Left hindlimb (tissue), 1 donor: Measurements from ENCODE around the gene COL4A5.
"Not testable (repeated sequence)": the region's sequence is repeated elsewhere in the genome, so short reads cannot be mapped to it uniquely, and the experiment has no call there.

Experiments used
- DNase-seq: peaks from one replicate; pipeline ENCODE4 v3.0.0-alpha.2; 2018

COL4A5 gene

GRCh38 chrX:108456971-108457477 lies 17.4 kb downstream of the COL4A5 start:
- no peak for DNase-seq

DNA sequence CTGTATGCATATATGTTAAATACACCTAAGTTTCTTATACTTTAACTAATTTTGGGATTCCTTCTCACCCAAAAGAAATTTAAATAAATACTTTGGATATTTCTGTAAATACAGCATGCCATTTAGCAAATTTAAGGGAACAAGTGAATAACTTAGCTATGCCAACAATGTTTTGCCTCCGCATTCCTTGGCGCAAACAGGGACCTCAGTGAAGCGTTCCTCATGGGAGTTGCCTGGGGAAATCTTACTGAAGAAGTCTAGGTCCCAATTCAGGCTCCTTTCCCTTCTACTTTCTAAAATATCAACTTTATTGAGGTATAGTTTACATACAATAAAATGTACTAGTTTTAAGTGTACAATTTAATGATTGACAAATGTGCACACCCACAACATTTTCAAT lies 25.0 kb downstream of the COL4A5 start:
- no peak for DNase-seq

- DNase-seq, result no peak
These were observed 28.8 kb downstream of the COL4A5 start for GRCh38 chrX:108468486-108468885.

DNA sequence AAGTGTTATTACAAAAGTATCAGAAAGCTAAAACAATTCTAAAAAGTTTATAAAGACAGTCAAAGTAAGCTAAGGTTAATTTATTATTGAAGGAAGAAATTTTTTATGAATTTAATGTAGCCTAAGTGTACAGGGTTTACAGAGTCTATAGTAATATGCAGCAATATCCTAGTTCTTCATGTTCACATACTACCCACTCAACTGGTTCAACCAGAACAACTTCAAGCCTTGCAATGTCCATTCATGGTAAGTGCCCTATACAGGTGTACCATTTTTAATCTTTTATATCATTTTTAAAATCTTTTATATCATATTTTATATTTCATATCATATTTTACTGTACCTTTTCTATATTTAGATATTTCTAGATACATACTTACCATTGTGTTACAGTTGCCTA lies 34.3 kb downstream of the COL4A5 start:
- no peak for DNase-seq

DNA sequence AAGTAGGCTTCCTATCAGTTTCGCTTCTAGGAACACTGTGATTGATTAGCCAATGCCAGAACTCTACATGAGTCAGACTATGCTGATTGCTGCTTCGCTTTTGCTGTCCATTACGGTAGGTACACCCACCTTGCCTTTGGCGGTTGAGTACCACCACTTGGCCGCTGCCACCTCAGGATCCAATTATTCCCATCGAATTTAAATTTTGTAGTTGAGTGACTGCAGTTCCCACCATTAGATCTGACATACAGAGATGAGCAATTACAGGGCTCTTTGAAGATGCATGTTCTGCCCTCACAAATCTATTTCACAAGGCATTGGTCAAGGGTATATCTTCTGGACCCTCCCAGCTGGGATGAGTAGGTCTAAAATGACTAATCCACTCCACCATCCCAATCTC lies 41.9 kb downstream of the COL4A5 start:
- not testable (repeated sequence) for DNase-seq

DNA sequence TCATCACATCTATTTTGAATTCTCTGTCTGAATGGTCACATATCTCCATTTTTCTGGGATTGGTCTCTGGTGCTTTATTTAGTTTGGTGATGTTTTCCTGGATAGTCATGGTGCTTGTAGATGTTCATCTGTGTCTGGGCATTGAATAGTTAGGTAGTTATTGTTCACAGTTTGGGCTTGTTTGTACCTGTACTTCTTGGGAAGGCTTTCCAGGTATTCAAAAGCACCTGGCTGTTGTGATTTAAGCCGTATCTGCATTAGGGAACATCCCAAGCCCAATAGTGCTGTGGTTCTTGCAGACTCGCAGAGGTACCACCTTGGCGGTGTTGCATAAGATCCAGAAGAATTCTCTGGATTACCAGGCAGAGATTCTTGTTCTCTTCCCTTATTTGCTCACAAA lies 44.6 kb downstream of the COL4A5 start:
- DNase-seq, result no peak

- DNase-seq, result no peak
These were observed 46.3 kb downstream of the COL4A5 start for GRCh38 chrX:108485960-108486359.

- no peak for DNase-seq
These were observed 54.9 kb downstream of the COL4A5 start for GRCh38 chrX:108494406-108495090.

DNA sequence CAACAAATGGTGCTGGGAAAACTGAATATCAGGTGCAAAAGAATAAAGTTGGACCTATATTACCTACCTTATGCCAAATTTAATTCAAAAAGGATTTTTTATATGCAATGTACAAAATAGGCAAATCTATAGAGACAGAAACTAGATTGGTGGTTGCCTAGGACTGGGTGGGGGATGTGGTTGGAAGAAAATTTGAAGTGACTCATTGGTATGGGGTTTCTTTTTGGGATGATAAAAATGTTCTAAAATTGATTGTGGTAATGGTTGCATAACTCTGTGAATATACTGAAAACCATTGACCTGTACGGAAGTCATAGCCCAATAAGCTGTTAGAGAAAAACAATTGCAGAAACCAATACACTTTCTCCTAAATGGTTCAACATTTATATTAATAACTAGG lies 72.1 kb downstream of the COL4A5 start:
- DNase-seq, result no peak

DNA sequence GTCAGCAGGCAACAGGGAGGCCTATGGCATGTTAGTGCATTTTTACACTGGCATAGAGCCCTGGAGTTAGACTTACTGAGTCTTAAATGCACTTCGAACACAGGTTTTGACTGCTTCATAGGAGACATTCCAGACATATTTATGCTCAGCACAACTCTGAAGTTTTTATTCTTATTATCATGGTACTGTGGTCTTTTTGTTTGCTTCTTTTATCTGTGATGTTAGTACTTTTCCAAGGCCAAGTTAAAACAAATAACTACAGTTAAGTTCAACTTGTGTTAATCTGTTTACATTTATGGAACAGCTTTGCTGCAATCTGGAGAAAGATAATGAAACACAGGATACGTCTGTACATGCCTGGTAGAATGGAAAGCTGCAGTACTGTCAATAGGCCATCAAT lies 76.5 kb downstream of the COL4A5 start:
- no peak for DNase-seq

DNA sequence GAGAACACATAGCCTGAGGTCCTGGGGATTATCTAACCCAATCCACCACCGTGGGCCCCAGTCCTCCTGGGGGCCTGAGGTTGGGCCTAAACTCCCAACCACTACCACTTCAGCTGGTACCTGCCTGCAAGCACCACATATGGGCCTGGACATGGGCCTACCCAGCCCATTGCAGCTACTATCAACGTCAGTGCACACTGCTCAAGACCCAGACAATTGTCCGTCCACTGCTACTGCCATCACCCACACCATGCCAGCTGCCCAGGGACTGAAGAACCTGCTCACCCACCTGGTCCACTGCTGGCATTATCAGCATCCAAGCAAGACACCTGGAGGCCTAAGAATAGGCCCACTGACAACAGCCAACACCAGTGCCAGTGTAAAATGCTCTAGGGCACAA lies 88.1 kb downstream of the COL4A5 start:
- DNase-seq, result no peak

GRCh38 chrX:108537005-108537404 lies 97.4 kb downstream of the COL4A5 start:
- DNase-seq, result no peak

GRCh38 chrX:108541286-108541685 lies 101.6 kb downstream of the COL4A5 start:
- no peak for DNase-seq

DNA sequence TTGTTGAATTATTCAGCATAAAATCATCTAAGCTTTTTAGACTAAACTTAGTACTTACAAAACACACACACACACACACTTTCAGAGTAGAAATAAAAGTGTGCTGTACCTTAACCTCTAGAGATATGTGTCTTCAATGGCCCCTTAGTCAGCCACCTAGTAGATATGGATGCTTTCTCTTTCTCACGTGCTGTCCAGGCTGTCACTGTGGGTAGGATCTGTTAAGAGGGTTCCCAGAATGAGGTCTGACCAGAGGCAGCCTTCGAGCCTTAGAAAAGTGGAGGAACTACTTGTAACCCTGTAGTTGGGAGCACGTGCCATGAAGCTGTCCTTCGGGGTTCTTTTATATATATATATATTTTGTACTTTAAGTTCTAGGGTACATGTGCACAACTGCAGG lies 117.9 kb downstream of the COL4A5 start:
- DNase-seq, result no peak

GRCh38 chrX:108558217-108558616 lies 118.6 kb downstream of the COL4A5 start:
- no peak for DNase-seq

GRCh38 chrX:108573136-108573535 lies 133.5 kb downstream of the COL4A5 start:
- no peak for DNase-seq

DNA sequence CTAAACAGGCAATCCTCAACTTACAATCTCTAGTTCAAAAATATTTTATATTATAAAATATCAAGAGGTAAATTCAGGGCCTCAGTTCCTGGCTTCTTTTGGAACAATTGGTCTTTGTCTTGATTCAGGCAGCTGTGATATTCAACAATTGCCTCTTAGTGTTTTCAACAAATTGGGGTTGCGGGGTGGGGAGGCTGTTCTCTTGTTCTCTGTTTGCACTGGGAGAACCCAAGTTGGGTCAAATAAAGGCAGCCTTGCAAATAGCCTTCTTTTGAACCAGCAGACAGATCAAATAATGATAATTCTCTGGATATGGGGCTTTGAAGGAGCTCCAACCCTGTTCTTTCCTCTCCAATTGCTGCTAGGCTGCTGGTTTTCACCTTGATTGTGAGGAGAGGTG lies 142.5 kb downstream of the COL4A5 start:
- DNase-seq, result no peak

- no peak for DNase-seq
These were observed 145.1 kb downstream of the COL4A5 start for GRCh38 chrX:108584617-108585211.

GRCh38 chrX:108590496-108590895 lies 150.9 kb downstream of the COL4A5 start:
- no peak for DNase-seq

- DNase-seq, result no peak
These were observed 161.6 kb downstream of the COL4A5 start for GRCh38 chrX:108601276-108601675.

DNA sequence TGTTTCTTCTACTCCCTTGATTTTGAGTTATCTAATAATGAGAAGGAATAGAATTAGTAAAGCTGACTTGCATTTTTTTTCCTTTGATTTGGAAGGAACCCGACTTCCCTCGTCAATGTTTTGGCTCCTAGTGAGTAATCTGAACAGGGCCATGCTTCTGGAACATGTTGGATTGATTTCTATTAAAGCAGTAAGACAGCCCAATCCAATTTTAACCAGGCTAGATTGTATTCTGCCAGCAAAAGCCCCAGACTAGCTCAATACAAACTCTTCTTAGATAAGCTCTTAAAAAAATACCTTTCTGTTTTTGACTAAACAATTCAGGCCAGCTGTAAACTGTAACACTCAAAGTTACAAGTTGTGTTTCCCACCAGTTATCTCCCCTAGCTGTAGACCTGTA lies 170.5 kb downstream of the COL4A5 start:
- no peak for DNase-seq

GRCh38 chrX:108614616-108615015 lies 175.0 kb downstream of the COL4A5 start:
- DNase-seq, result no peak

GRCh38 chrX:108640817-108641216 lies 201.2 kb downstream of the COL4A5 start:
- DNase-seq, result no peak

GRCh38 chrX:108641589-108642272 lies 202.1 kb downstream of the COL4A5 start:
- DNase-seq, result no peak
